Aorta (tissue), 5 donors: ENCODE data around the gene ISG15. TPM values are rescaled to one million over a fixed set of nuclear protein-coding genes. Genes with fewer than 3 reads are reported as not detected.
"Not testable (repeated sequence)": the region's sequence is repeated elsewhere in the genome, so short reads cannot be mapped to it uniquely, and the experiment has no call there.

Experiments
- ATAC-seq: fragments of 200-7000 bp; cut with Tn5 transposase; one replicate; pipeline ENCODE4 v1.9.1; 2022; ENCODE audit warnings: moderate library complexity; ENCODE audit not compliant: low FRiP score
- DNase-seq, 2 donors: peaks; one replicate each; pipeline ENCODE4 v3.0.0-alpha.2; 2020
- H3K27ac ChIP-seq, 2 donors: one replicate each; pipeline ENCODE4 v1.5.1; 2013; ENCODE audit warnings: low read length in 2 of 2, mild to moderate bottlenecking in 2 of 2, moderate library complexity in 2 of 2, control low read depth in 1 of 2, inconsistent platforms in 1 of 2, low read depth in 1 of 2
- H3K27me3 ChIP-seq, 2 donors: one replicate each; pipeline ENCODE4 v1.6.1; 2013; ENCODE audit warnings: control low read depth in 1 of 2, low read length in 1 of 2, mild to moderate bottlenecking in 1 of 2, moderate library complexity in 1 of 2; ENCODE audit not compliant: insufficient read depth in 2 of 2, control insufficient read depth in 1 of 2
- H3K36me3 ChIP-seq, 2 donors: one replicate each; pipeline ENCODE4 v1.6.1; 2013; ENCODE audit warnings: control low read depth in 1 of 2, low read length in 1 of 2, mild to moderate bottlenecking in 1 of 2; ENCODE audit not compliant: insufficient read depth in 2 of 2, control insufficient read depth in 1 of 2
- H3K4me1 ChIP-seq, 2 donors: one replicate each; pipeline ENCODE4 v1.6.1; 2013; ENCODE audit warnings: low read length in 2 of 2, control low read depth in 1 of 2, mild to moderate bottlenecking in 1 of 2, moderate library complexity in 1 of 2; ENCODE audit not compliant: insufficient read depth in 2 of 2, control insufficient read depth in 1 of 2
- H3K4me3 ChIP-seq, 2 donors: one replicate each; pipeline ENCODE4 v1.5.1; 2013; ENCODE audit warnings: low read length in 2 of 2, control low read depth in 1 of 2, mild to moderate bottlenecking in 1 of 2
- H3K9me3 ChIP-seq: one replicate; pipeline ENCODE4 v1.6.1; 2013; ENCODE audit warnings: mild to moderate bottlenecking, low read length; ENCODE audit not compliant: control insufficient read depth
- WGBS, 2 donors: extraction: QIAGEN DNeasy Blood & Tissue Kit; methylation state at CpG; one replicate each; pipeline ENCODE4 v1.1.7; 2013; 5-methylcytosine and 5-hydroxymethylcytosine counted together
- intact Hi-C, 2 donors: fragments of 100-400 bp; cut with DNase I; formaldehyde crosslinking; loops; one replicate each; pipeline versions ENCODE4 v1.14.2 to v1.15.0; 2022
- polyA plus RNA-seq, 2 donors: library from polyadenylated mRNA; stranded (reverse); fragments of 200-250 nt; gene quantifications; one replicate each; pipeline ENCODE4 v1.2.3, GENCODE V29; 2013
- total RNA-seq, 2 donors: library from RNA; stranded (reverse); fragmentation: NEBNext Ultra II Directional; extraction: Animal tissue kit (Norgen Biotek cat#: 25700); gene quantifications; one replicate each; pipeline ENCODE4 v1.2.1, GENCODE V29; 2021
- donor health status: healthy with polysubstance abuse.
- donor health status: Bipolar disorder and iron deficiency.
- donor health status: DM: no; HTN: no; CAD: no.
- donor health status: DM: no; HTN: no; CAD: no.
- donor health status: DM: yes; HTN: yes; CAD: no.

Gene ISG15
- total and polyA plus RNA-seq, 4 donors = 34.4 to 104 (median 60.2) TPM

DNA sequence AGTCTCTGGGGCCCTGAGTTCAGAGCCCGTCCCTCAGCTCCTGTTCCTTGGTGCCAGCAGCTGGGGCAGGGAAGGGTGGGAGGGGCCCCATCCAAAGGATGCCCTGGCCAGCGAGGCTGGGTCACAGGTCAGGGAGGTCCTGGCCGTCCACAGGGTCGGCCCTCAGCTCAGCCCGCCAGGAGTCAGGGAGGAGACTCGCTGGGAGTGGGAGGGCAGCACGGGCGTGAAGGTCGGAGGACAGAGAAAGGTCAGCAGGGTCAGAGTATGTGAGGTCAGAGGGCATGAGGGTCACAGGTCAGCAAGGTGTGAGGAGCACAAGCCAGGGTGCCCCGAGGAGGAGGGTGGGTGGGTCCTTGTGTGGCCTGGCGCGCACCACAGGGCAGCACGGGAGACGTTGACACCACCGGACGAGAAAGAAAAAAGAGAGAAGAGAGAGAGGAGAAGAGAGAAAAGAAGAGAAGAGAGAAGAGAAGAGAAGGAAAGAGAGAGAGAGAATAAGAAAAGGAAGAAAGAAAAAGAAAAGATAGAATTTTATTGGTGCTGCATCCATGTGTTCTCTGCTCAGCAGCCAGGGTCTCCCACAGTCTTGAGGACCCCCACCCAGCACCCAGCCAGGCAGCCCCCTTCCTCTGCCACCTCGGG is 38.5 kb upstream of the ISG15 start:
- no peaks in the 10 kb centered on the region for H3K36me3 ChIP-seq
- H3K9me3 ChIP-seq = no peaks in the 10 kb centered on the region
- DNase-seq = no peak
- no peaks in the 10 kb centered on the region for H3K4me1 ChIP-seq
- ATAC-seq = no peak
- no peak overlapping the region for H3K4me3 ChIP-seq
- intact Hi-C loops = no loop called here
- H3K27ac ChIP-seq = no peak overlapping the region
- WGBS, 2 donors = 62 to 77% methylated on average over 17 of the region's 17 CpGs
- H3K27me3 ChIP-seq = no peaks in the 10 kb centered on the region

- Histone ChIP-seq H3K4me1 (no peaks in the 10 kb centered on the region), H3K9me3 (no peaks in the 10 kb centered on the region), H3K36me3 (no peaks in the 10 kb centered on the region), H3K27ac (no peak overlapping the region), H3K4me3 (no peak overlapping the region), H3K27me3 (no peaks in the 10 kb centered on the region)
- 74 to 76% methylated on average over 9 of the region's 9 CpGs for WGBS, 2 donors
- DNase-seq = peak in 1 of 2 donors; percentile 45
- intact Hi-C loops = no loop called here
- no peak for ATAC-seq
Observed at GRCh38 chr1:975365-975764, 37.9 kb upstream of the ISG15 start.

GRCh38 chr1:975896-976683 is 37.2 kb upstream of the ISG15 start:
- ATAC-seq = peak; percentile 65
- peak in 1 of 2 donors; percentile 66 for DNase-seq
- 3 to 5% methylated on average over 36 to 40 of the region's 40 CpGs for WGBS, 2 donors

DNA sequence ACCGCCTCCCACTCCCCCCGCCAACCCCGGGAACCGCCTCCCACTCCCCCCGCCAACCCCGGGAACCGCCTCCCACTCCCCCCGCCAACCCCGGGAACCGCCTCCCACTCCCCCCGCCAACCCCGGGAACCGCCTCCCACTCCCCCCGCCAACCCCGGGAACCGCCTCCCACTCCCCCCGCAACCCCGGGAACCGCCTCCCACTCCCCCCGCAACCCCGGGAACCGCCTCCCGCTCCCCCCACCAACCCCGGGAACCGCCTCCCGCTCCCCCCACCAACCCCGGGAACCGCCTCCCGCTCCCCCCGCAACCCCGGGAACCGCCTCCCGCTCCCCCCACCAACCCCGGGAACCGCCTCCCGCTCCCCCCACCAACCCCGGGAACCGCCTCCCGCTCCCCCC is 36.5 kb upstream of the ISG15 start:
- 67 to 73% methylated on average over 14 to 21 of the region's 39 CpGs for WGBS, 2 donors
- ATAC-seq, H3K36me3 ChIP-seq, H3K4me1 ChIP-seq, H3K9me3 ChIP-seq, DNase-seq, H3K27ac ChIP-seq, H3K4me3 ChIP-seq, intact Hi-C loops, H3K27me3 ChIP-seq: not testable (repeated sequence)

More at GRCh38 chr1:975896-976683, 37.2 kb upstream of the ISG15 start:
- Histone ChIP-seq H3K9me3 (no peaks in the 10 kb centered on the region), H3K27ac (no peak overlapping the region), H3K27me3 (no peaks in the 10 kb centered on the region), H3K4me3 (no peak overlapping the region), H3K4me1 (no peaks in the 10 kb centered on the region), H3K36me3 (no peaks in the 10 kb centered on the region)
- intact Hi-C loops = no loop called here

DNA sequence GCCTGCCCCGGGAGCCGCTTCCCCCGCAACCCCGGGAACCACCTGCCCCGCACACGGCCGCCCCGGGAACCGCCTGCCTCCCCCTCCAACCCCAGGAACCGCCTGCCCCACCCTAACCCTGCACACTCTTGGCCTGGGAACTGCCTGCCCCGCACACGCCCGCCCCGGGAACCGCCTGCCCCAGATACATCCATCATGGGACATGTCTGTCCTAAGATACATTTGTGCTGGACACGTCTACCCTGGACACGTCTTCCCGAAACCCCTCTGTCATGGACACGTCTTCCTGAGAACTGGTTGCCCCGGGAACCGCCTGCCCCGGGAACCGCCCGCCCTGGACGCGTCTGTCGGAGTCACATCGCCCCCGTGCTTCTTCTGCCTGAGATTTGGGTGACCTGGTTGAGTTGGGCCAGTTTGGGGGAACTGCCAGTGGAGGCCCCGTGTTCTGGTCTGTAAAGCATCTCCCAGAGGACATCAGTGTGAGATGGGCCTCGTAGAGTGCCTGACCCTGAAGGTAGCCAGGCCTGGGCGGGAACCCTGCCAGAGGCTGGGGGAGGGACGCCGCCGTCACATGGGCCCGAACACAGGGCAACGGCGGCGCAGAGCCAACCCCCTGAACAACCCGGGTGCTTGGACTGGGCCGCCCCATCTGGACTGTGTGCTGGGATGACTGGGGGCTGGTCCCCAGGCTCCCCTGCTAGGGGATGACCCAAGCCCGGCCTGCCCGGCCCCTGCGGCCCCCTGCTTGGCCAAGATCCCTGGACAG is 35.0 kb upstream of the ISG15 start:
- H3K27ac ChIP-seq = no peak overlapping the region
- H3K4me1 ChIP-seq = no peaks in the 10 kb centered on the region
- intact Hi-C loops = no loop called here
- H3K36me3 ChIP-seq = no peaks in the 10 kb centered on the region
- H3K27me3 ChIP-seq = no peaks in the 10 kb centered on the region
- ATAC-seq (no peak), DNase-seq (peak in 1 of 2 donors; percentile 44)
- H3K9me3 ChIP-seq = no peaks in the 10 kb centered on the region
- WGBS, 2 donors = 92% methylated on average over 43 to 44 of the region's 44 CpGs
- no peak overlapping the region for H3K4me3 ChIP-seq

- no peaks in the 10 kb centered on the region for H3K27me3 ChIP-seq
- H3K27ac ChIP-seq = no peak overlapping the region
- whole genome bisulfite sequencing, 2 donors = 91 to 94% methylated on average over 55 to 60 of the region's 60 CpGs
- no peaks in the 10 kb centered on the region for H3K4me1 ChIP-seq
- no peak overlapping the region for H3K4me3 ChIP-seq
- no peaks in the 10 kb centered on the region for H3K9me3 ChIP-seq
- no peaks in the 10 kb centered on the region for H3K36me3 ChIP-seq
- intact Hi-C loops = no loop called here
- no peak for ATAC-seq
- peak in 1 of 2 donors; percentile 47 for DNase-seq
Observed at GRCh38 chr1:978835-979743, 34.2 kb upstream of the ISG15 start.

DNA sequence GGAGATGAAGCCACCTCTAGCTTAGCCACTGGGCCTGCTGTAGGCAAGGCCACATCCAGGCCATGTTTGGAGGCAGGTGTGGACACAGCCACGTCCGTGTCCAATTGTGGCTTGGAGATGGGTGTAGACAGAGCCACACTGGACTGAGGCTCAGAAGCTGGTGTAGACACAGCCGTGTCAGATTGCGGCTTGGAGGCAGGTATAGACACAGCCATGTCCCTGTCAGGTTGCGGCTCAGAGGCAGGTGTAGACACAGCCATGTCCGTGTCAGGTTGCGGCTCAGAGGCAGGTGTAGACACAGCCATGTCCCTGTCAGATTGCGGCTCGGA is 33.6 kb upstream of the ISG15 start:
- Histone ChIP-seq H3K4me3 (no peak overlapping the region), H3K27me3 (no peaks in the 10 kb centered on the region), H3K27ac (no peak overlapping the region), H3K36me3 (no peaks in the 10 kb centered on the region), H3K9me3 (no peaks in the 10 kb centered on the region), H3K4me1 (no peaks in the 10 kb centered on the region)
- DNase-seq (no peak), ATAC-seq (no peak)
- 95% methylated on average over 9 of the region's 9 CpGs for WGBS, 2 donors
- intact Hi-C loops = loop anchor here (5.0 to 10.0 kb wide), 2 partner anchors 88 to 315 kb away; no protein-coding TSS in a partner anchor

- intact Hi-C loops = loop anchor here (5.0 to 10.0 kb wide), 2 partner anchors 87 to 315 kb away; no protein-coding TSS in a partner anchor
- WGBS, 2 donors = 87% methylated on average over 13 of the region's 13 CpGs
- peak in 1 of 2 donors; percentile 47 for DNase-seq
Observed at GRCh38 chr1:980137-980571, 33.1 kb upstream of the ISG15 start.

More at GRCh38 chr1:980137-980571, 33.1 kb upstream of the ISG15 start:
- Histone ChIP-seq H3K4me1 (no peaks in the 10 kb centered on the region), H3K9me3 (no peaks in the 10 kb centered on the region), H3K36me3 (no peaks in the 10 kb centered on the region), H3K27ac (no peak overlapping the region), H3K4me3 (no peak overlapping the region), H3K27me3 (no peaks in the 10 kb centered on the region)
- no peak for ATAC-seq
